SK-N-SH treated with all-trans-retinoic acid at 6 μM for 48 hours (cell line): ENCODE results near the gene FHIT.
"Not testable (repeated sequence)": the region's sequence is repeated elsewhere in the genome, so short reads cannot be mapped to it uniquely, and the experiment has no call there.

Experiments
- ATAC-seq: fragments of 200-7000 bp; cut with Tn5 transposase; 3 replicates; pipeline ENCODE4 v1.9.1; 2020; ENCODE audit warnings: mild to moderate bottlenecking, moderate library complexity
- BACH2 ChIP-seq: fragments of 250-450 bp; sonication (Bioruptor Pico); IDR thresholded peaks from 2 replicates; pipeline ENCODE4 v1.9.0; 2021; ENCODE audit warnings: mild to moderate bottlenecking, borderline replicate concordance
- CSDC2 ChIP-seq: fragments of 250-450 bp; sonication (Bioruptor Pico); IDR thresholded peaks from 2 replicates; pipeline ENCODE4 v1.5.0; 2020; ENCODE audit warnings: mild to moderate bottlenecking, moderate library complexity
- ESRRG ChIP-seq: fragments of 250-450 bp; sonication (Bioruptor Pico); IDR thresholded peaks from 2 replicates; pipeline ENCODE4 v1.6.1; 2021; ENCODE audit warnings: mild to moderate bottlenecking
- ISL1 ChIP-seq: fragments of 250-450 bp; sonication (Bioruptor Pico); IDR thresholded peaks from 2 replicates; pipeline ENCODE4 v2.1.2; 2022; ENCODE audit warnings: mild to moderate bottlenecking, moderate library complexity
- OSR1 ChIP-seq: fragments of 250-450 bp; sonication (Bioruptor Pico); IDR thresholded peaks from 2 replicates; pipeline ENCODE4 v1.8.0; 2022; ENCODE audit warnings: moderate library complexity, mild to moderate bottlenecking, inconsistent platforms
- PPARA ChIP-seq: fragments of 250-450 bp; sonication (Bioruptor Pico); IDR thresholded peaks from 2 replicates; pipeline ENCODE4 v1.5.0; 2020; ENCODE audit warnings: mild to moderate bottlenecking, borderline replicate concordance
- RARB ChIP-seq: fragments of 250-450 bp; sonication (Bioruptor Pico); IDR thresholded peaks from 2 replicates; pipeline ENCODE4 v1.8.0; 2021; ENCODE audit warnings: mild to moderate bottlenecking, moderate library complexity
- SNAI2 ChIP-seq: fragments of 250-450 bp; sonication (Bioruptor Pico); IDR thresholded peaks from 2 replicates; pipeline ENCODE4 v1.5.0; 2020; ENCODE audit warnings: mild to moderate bottlenecking, moderate library complexity
- TCF4 ChIP-seq: fragments of 250-450 bp; sonication (Bioruptor Pico); IDR thresholded peaks from 2 replicates; pipeline ENCODE4 v1.8.0; 2021; ENCODE audit warnings: mild to moderate bottlenecking, moderate library complexity, borderline replicate concordance
- TOX ChIP-seq: fragments of 250-450 bp; sonication (Bioruptor Pico); IDR thresholded peaks from 2 replicates; pipeline ENCODE4 v1.8.0; 2021; ENCODE audit warnings: mild to moderate bottlenecking, moderate library complexity, borderline replicate concordance
- ZC3H10 ChIP-seq: fragments of 250-450 bp; sonication (Bioruptor Pico); IDR thresholded peaks from 2 replicates; pipeline ENCODE4 v1.5.1; 2021; ENCODE audit warnings: mild to moderate bottlenecking, moderate library complexity
- ZFP3 ChIP-seq: fragments of 250-450 bp; sonication (Bioruptor Pico); IDR thresholded peaks from 2 replicates; pipeline ENCODE4 v1.5.0; 2020; ENCODE audit warnings: mild to moderate bottlenecking, moderate library complexity
- ZNF565 ChIP-seq: fragments of 450-650 bp; formaldehyde crosslinking; conservative IDR thresholded peaks from 2 replicates; pipeline ENCODE4 v1.5.0; 2020; ENCODE audit warnings: low read depth, mild to moderate bottlenecking, moderate library complexity
- ZNF70 ChIP-seq: fragments of 450-650 bp; formaldehyde crosslinking; IDR thresholded peaks from 2 replicates; pipeline ENCODE4 v1.5.0; 2020; ENCODE audit warnings: mild to moderate bottlenecking, moderate library complexity
- ZNF8 ChIP-seq: fragments of 450-650 bp; formaldehyde crosslinking; IDR thresholded peaks from 2 replicates; pipeline ENCODE4 v1.5.0; 2020; ENCODE audit warnings: mild to moderate bottlenecking, moderate library complexity
- TF ChIP-seq, protein P1 (sequence below): fragments of 250-450 bp; sonication (Bioruptor Pico); IDR thresholded peaks from 2 replicates; pipeline ENCODE4 v1.8.0; 2020; ENCODE audit warnings: mild to moderate bottlenecking, moderate library complexity, borderline replicate concordance
- TF ChIP-seq, protein P2 (sequence below): fragments of 250-450 bp; sonication (Bioruptor Pico); IDR thresholded peaks from 2 replicates; pipeline ENCODE4 v1.5.1; 2020; ENCODE audit warnings: low read depth, mild to moderate bottlenecking, moderate library complexity
- TF ChIP-seq, protein P3 (sequence below): fragments of 250-450 bp; sonication (Bioruptor Pico); IDR thresholded peaks from 2 replicates; pipeline ENCODE4 v1.8.0; 2021; ENCODE audit warnings: low read depth, mild to moderate bottlenecking, moderate library complexity, borderline replicate concordance
- TF ChIP-seq, protein P4 (sequence below): fragments of 250-450 bp; sonication (Bioruptor Pico); IDR thresholded peaks from 2 replicates; pipeline ENCODE4 v1.5.1; 2021; ENCODE audit warnings: mild to moderate bottlenecking, moderate library complexity
- TF ChIP-seq, protein P5 (sequence below): fragments of 250-450 bp; sonication (Bioruptor Pico); IDR thresholded peaks from 2 replicates; pipeline ENCODE4 v1.5.0; 2020; ENCODE audit warnings: mild to moderate bottlenecking, moderate library complexity

FHIT gene

DNA sequence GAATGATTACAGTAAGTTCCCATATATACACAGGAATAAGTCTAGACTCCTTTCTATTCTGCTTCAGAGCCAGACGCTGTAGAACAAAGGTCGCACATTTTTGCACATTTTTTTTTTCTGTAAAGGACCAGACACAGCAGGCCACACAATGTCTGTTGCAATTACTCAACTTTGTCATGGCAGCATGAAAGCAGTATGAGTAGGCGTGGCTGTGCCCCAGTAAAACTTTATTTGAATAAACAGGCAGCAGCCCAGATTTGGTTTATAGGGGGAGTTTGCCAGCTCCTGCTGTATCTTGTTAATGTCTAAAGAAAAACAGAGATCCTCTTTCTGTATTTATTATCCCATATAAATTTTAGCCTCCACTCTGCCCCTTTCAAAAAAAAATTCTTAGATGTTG is 708.3 kb downstream of the FHIT start:
- TF ChIP-seq, protein P1, sequence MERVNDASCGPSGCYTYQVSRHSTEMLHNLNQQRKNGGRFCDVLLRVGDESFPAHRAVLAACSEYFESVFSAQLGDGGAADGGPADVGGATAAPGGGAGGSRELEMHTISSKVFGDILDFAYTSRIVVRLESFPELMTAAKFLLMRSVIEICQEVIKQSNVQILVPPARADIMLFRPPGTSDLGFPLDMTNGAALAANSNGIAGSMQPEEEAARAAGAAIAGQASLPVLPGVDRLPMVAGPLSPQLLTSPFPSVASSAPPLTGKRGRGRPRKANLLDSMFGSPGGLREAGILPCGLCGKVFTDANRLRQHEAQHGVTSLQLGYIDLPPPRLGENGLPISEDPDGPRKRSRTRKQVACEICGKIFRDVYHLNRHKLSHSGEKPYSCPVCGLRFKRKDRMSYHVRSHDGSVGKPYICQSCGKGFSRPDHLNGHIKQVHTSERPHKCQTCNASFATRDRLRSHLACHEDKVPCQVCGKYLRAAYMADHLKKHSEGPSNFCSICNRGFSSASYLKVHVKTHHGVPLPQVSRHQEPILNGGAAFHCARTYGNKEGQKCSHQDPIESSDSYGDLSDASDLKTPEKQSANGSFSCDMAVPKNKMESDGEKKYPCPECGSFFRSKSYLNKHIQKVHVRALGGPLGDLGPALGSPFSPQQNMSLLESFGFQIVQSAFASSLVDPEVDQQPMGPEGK (CRISPR knock-in tag), result no peak
- no peak for TF ChIP-seq TOX
- no peak for ATAC-seq

DNA sequence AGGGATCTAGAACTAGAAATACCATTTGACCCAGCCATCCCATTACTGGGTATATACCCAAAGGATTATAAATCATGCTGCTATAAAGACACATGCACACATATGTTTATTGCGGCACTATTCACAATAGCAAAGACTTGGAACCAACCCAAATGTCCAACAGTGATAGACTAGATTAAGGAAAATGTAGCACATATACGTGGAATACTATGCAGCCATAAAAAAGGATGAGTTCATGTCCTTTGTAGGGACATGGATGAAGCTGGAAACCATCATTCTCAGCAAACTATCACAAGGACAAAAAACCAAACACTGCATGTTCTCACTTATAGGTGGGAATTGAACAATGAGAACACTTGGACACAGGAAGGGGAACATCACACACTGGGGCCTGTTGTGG is 711.9 kb downstream of the FHIT start:
- ATAC-seq, result not testable (repeated sequence)

GRCh38 chr3:60536420-60536819 is 714.8 kb downstream of the FHIT start:
- TF ChIP-seq BACH2 (CRISPR knock-in tag), result no peak
- TF ChIP-seq, protein P1 (CRISPR knock-in tag), result no peak
- no peak for TF ChIP-seq ZFP3 (CRISPR knock-in tag)
- TF ChIP-seq ZNF8 (CRISPR knock-in tag), result no peak
- no peak for TF ChIP-seq ZNF70 (CRISPR knock-in tag)
- no peak for TF ChIP-seq ZNF565 (CRISPR knock-in tag)
- TF ChIP-seq, protein P2, sequence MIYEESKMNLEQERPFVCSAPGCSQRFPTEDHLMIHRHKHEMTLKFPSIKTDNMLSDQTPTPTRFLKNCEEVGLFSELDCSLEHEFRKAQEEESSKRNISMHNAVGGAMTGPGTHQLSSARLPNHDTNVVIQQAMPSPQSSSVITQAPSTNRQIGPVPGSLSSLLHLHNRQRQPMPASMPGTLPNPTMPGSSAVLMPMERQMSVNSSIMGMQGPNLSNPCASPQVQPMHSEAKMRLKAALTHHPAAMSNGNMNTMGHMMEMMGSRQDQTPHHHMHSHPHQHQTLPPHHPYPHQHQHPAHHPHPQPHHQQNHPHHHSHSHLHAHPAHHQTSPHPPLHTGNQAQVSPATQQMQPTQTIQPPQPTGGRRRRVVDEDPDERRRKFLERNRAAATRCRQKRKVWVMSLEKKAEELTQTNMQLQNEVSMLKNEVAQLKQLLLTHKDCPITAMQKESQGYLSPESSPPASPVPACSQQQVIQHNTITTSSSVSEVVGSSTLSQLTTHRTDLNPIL (CRISPR knock-in tag), result no peak
- no peak for TF ChIP-seq SNAI2 (CRISPR knock-in tag)
- ATAC-seq, result no peak

- TF ChIP-seq RARB (no peak), OSR1 (CRISPR knock-in tag) (no peak), TCF4 (no peak), ESRRG (CRISPR knock-in tag) (no peak), ZNF8 (CRISPR knock-in tag) (no peak), ZC3H10 (CRISPR knock-in tag) (no peak), CSDC2 (no peak), ISL1 (CRISPR knock-in tag) (no peak), ZNF565 (CRISPR knock-in tag) (no peak), PPARA (no peak), ZNF70 (CRISPR knock-in tag) (no peak), BACH2 (CRISPR knock-in tag) (no peak), ZFP3 (CRISPR knock-in tag) (no peak)
- TF ChIP-seq, protein P2 (CRISPR knock-in tag), result no peak
- TF ChIP-seq, protein P3, sequence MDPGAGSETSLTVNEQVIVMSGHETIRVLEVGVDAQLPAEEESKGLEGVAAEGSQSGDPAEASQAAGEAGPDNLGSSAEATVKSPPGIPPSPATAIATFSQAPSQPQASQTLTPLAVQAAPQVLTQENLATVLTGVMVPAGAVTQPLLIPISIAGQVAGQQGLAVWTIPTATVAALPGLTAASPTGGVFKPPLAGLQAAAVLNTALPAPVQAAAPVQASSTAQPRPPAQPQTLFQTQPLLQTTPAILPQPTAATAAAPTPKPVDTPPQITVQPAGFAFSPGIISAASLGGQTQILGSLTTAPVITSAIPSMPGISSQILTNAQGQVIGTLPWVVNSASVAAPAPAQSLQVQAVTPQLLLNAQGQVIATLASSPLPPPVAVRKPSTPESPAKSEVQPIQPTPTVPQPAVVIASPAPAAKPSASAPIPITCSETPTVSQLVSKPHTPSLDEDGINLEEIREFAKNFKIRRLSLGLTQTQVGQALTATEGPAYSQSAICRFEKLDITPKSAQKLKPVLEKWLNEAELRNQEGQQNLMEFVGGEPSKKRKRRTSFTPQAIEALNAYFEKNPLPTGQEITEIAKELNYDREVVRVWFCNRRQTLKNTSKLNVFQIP, result no peak
- TF ChIP-seq, protein P4, sequence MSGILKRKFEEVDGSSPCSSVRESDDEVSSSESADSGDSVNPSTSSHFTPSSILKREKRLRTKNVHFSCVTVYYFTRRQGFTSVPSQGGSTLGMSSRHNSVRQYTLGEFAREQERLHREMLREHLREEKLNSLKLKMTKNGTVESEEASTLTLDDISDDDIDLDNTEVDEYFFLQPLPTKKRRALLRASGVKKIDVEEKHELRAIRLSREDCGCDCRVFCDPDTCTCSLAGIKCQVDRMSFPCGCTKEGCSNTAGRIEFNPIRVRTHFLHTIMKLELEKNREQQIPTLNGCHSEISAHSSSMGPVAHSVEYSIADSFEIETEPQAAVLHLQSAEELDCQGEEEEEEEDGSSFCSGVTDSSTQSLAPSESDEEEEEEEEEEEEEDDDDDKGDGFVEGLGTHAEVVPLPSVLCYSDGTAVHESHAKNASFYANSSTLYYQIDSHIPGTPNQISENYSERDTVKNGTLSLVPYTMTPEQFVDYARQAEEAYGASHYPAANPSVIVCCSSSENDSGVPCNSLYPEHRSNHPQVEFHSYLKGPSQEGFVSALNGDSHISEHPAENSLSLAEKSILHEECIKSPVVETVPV (CRISPR knock-in tag), result no peak
- TF ChIP-seq, protein P5, sequence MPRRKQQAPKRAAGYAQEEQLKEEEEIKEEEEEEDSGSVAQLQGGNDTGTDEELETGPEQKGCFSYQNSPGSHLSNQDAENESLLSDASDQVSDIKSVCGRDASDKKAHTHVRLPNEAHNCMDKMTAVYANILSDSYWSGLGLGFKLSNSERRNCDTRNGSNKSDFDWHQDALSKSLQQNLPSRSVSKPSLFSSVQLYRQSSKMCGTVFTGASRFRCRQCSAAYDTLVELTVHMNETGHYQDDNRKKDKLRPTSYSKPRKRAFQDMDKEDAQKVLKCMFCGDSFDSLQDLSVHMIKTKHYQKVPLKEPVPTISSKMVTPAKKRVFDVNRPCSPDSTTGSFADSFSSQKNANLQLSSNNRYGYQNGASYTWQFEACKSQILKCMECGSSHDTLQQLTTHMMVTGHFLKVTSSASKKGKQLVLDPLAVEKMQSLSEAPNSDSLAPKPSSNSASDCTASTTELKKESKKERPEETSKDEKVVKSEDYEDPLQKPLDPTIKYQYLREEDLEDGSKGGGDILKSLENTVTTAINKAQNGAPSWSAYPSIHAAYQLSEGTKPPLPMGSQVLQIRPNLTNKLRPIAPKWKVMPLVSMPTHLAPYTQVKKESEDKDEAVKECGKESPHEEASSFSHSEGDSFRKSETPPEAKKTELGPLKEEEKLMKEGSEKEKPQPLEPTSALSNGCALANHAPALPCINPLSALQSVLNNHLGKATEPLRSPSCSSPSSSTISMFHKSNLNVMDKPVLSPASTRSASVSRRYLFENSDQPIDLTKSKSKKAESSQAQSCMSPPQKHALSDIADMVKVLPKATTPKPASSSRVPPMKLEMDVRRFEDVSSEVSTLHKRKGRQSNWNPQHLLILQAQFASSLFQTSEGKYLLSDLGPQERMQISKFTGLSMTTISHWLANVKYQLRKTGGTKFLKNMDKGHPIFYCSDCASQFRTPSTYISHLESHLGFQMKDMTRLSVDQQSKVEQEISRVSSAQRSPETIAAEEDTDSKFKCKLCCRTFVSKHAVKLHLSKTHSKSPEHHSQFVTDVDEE, result no peak
- no peak for ATAC-seq
Measured at GRCh38 chr3:60531759-60532158, 719.5 kb downstream of the FHIT start.
